Neuronal stem cell (in vitro differentiated cells): ENCODE measurements around the gene BCAS3.

Source experiments
- DNase-seq: peaks from one replicate; pipeline ENCODE4 v3.0.0-alpha.2; 2013; ENCODE audit warnings: low spot score
- H2AFZ ChIP-seq: one replicate; pipeline ENCODE4 v1.6.1; 2013; ENCODE audit warnings: mild to moderate bottlenecking, low read length, inconsistent platforms
- H2AK5ac ChIP-seq: 2 replicates; pipeline ENCODE4 v1.6.1; 2013; ENCODE audit warnings: low read depth, mild to moderate bottlenecking, inconsistent platforms, low read length, moderate library complexity, mixed read lengths
- H2BK120ac ChIP-seq: 2 replicates; pipeline ENCODE4 v1.6.1; 2013; ENCODE audit warnings: low read depth, mild to moderate bottlenecking, inconsistent platforms, low read length, moderate library complexity, mixed read lengths
- H2BK12ac ChIP-seq: one replicate; pipeline ENCODE4 v1.6.1; 2013; ENCODE audit warnings: low read length, inconsistent platforms
- H2BK15ac ChIP-seq: 2 replicates; pipeline ENCODE4 v1.6.1; 2013; ENCODE audit warnings: mild to moderate bottlenecking, low read length, inconsistent platforms, mixed read lengths
- H2BK5ac ChIP-seq: one replicate; pipeline ENCODE4 v1.6.1; 2013; ENCODE audit warnings: inconsistent platforms, mild to moderate bottlenecking, low read length, moderate library complexity
- H3K14ac ChIP-seq: one replicate; pipeline ENCODE4 v1.6.1; 2013; ENCODE audit warnings: low read length, inconsistent platforms
- H3K18ac ChIP-seq: 2 replicates; pipeline ENCODE4 v1.6.1; 2013; ENCODE audit warnings: low read length, inconsistent platforms
- H3K23ac ChIP-seq: 2 replicates; pipeline ENCODE4 v1.6.1; 2013; ENCODE audit warnings: low read depth, mild to moderate bottlenecking, mixed read lengths, low read length, inconsistent platforms; ENCODE audit not compliant: poor library complexity
- H3K27ac ChIP-seq: replicated peaks from 3 replicates; pipeline ENCODE4 v1.5.1; 2013; ENCODE audit warnings: low read length, inconsistent platforms
- H3K27me3 ChIP-seq, 3 experiments: 2 replicates each; pipeline ENCODE4 v1.6.1; 2013; ENCODE audit warnings: low read length in 3 of 3, mild to moderate bottlenecking in 2 of 3, inconsistent platforms in 1 of 3, low read depth in 1 of 3, mixed read lengths in 1 of 3, moderate library complexity in 1 of 3; ENCODE audit not compliant: control insufficient read depth in 3 of 3, insufficient read depth in 3 of 3
- H3K36me3 ChIP-seq, 2 donors: replicated peaks in 1 of 2; 2 replicates each; pipeline ENCODE4 v1.6.1; 2013; ENCODE audit warnings: low read length in 2 of 2; ENCODE audit not compliant: control insufficient read depth in 2 of 2, insufficient read depth in 2 of 2
- H3K4ac ChIP-seq: 2 replicates; pipeline ENCODE4 v1.6.1; 2013; ENCODE audit warnings: inconsistent platforms, mild to moderate bottlenecking, low read length, moderate library complexity
- H3K4me1 ChIP-seq, 2 donors: 1 replicate in 1 of 2; 2 replicates in 1 of 2; pipeline ENCODE4 v1.6.1; 2013; ENCODE audit warnings: low read length in 2 of 2, low read depth in 1 of 2; ENCODE audit not compliant: control insufficient read depth in 2 of 2, insufficient read depth in 1 of 2
- H3K4me2 ChIP-seq: one replicate; pipeline ENCODE4 v1.6.1; 2013; ENCODE audit warnings: mild to moderate bottlenecking, low read length, inconsistent platforms; ENCODE audit not compliant: insufficient read depth, poor library complexity, severe bottlenecking
- H3K4me3 ChIP-seq, 2 donors: 2 replicates each; pipeline ENCODE4 v1.5.1; 2013; ENCODE audit warnings: low read length in 2 of 2, mild to moderate bottlenecking in 2 of 2, inconsistent platforms in 1 of 2, moderate library complexity in 1 of 2
- H3K79me1 ChIP-seq: one replicate; pipeline ENCODE4 v1.6.1; 2013; ENCODE audit warnings: low read depth, mild to moderate bottlenecking, inconsistent platforms, low read length, moderate library complexity
- H3K9ac ChIP-seq: one replicate; pipeline ENCODE4 v1.6.1; 2013; ENCODE audit warnings: mild to moderate bottlenecking, low read depth, low read length, inconsistent platforms; ENCODE audit not compliant: poor library complexity
- H3K9me3 ChIP-seq, 2 donors: replicated peaks in 1 of 2; 2 replicates each; pipeline versions ENCODE3 to v1.6.1; 2013; ENCODE audit warnings: low read length in 2 of 2, mild to moderate bottlenecking in 2 of 2, inconsistent platforms in 1 of 2, low read depth in 1 of 2, mixed read lengths in 1 of 2, moderate library complexity in 1 of 2; ENCODE audit not compliant: control insufficient read depth in 2 of 2, insufficient read depth in 1 of 2
- H4K8ac ChIP-seq: one replicate; pipeline ENCODE4 v1.6.1; 2013; ENCODE audit warnings: low read depth, mild to moderate bottlenecking, inconsistent platforms, low read length, moderate library complexity
- H4K91ac ChIP-seq: one replicate; pipeline ENCODE4 v1.6.1; 2013; ENCODE audit warnings: low read length, low read depth, mild to moderate bottlenecking, inconsistent platforms; ENCODE audit not compliant: poor library complexity
- WGBS, 2 donors: extraction: QIAGEN DNeasy Blood & Tissue Kit; methylation state at CpG; one replicate each; pipeline ENCODE4 v1.1.7; 2013; ENCODE audit warnings: missing lambda C conversion rate in 2 of 2, mixed read lengths in 1 of 2; ENCODE audit not compliant: insufficient read length in 2 of 2, insufficient replicate concordance in 1 of 2; ENCODE audit errors: extremely low coverage in 2 of 2; 5-methylcytosine and 5-hydroxymethylcytosine counted together

The BCAS3 gene

DNA sequence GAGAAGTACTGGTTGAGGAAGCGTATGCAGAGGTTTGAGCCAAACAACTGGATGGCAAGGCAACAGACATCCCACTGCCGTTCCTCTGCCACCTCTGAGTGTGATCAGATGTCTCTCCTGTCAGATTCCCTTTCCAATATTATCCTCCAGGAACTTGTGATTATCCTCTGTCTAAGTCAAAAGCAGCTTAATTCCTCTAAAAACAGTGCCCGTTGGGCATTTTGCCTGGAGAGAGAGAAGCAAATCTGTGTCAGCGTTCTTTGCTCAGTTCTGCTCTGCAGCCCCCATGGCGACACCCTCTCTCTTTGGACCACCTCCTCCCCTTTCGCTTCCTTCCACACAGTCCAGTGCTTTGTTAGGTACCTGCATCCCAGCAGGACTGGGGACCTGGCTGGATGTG lies 665.9 kb downstream of the BCAS3 start:
- H3K18ac ChIP-seq, result no peak overlapping the region
- H2AFZ ChIP-seq, result no peak overlapping the region
- H3K23ac ChIP-seq, result no peak overlapping the region
- WGBS, 2 donors, result no CpG with 5 or more reads among the region's 6 CpGs
- H3K4me1 ChIP-seq, result peaks cover 6 to 16% of the 10 kb centered on the region in 2 donors
- no peak overlapping the region for H2BK5ac ChIP-seq
- H2BK15ac ChIP-seq, result no peak overlapping the region
- no peak overlapping the region for H3K14ac ChIP-seq
- H3K27ac ChIP-seq, result no peak overlapping the region
- H3K27me3 ChIP-seq, result no peaks in the 10 kb centered on the region
- H3K4ac ChIP-seq, result no peak overlapping the region
- no peak overlapping the region for H4K8ac ChIP-seq
- H3K36me3 ChIP-seq, result no peaks in the 10 kb centered on the region
- H3K4me3 ChIP-seq, result no peak overlapping the region
- no peak for DNase-seq
- H2BK120ac ChIP-seq, result no peak overlapping the region
- H4K91ac ChIP-seq, result no peak overlapping the region
- no peaks in the 10 kb centered on the region for H3K79me1 ChIP-seq
- no peak overlapping the region for H2AK5ac ChIP-seq
- H3K9me3 ChIP-seq, result no peaks in the 10 kb centered on the region
- H3K9ac ChIP-seq, result no peak overlapping the region
- H2BK12ac ChIP-seq, result no peak overlapping the region
- H3K4me2 ChIP-seq, result no peak overlapping the region

- H3K27ac ChIP-seq, result no peak overlapping the region
- no peak overlapping the region for H2BK5ac ChIP-seq
- no peak overlapping the region for H2BK15ac ChIP-seq
- WGBS, 2 donors, result no CpG with 5 or more reads among the region's 6 CpGs
- H4K8ac ChIP-seq, result no peak overlapping the region
- H3K4me3 ChIP-seq, result no peak overlapping the region
- no peaks in the 10 kb centered on the region for H3K27me3 ChIP-seq
- H3K36me3 ChIP-seq, result no peaks in the 10 kb centered on the region
- no peak overlapping the region for H3K4ac ChIP-seq
- H2AK5ac ChIP-seq, result no peak overlapping the region
- H2BK120ac ChIP-seq, result no peak overlapping the region
- no peak overlapping the region for H3K18ac ChIP-seq
- no peak overlapping the region for H4K91ac ChIP-seq
- H3K23ac ChIP-seq, result no peak overlapping the region
- H3K79me1 ChIP-seq, result no peaks in the 10 kb centered on the region
- H3K9me3 ChIP-seq, result no peaks in the 10 kb centered on the region
- H2BK12ac ChIP-seq, result no peak overlapping the region
- H3K14ac ChIP-seq, result no peak overlapping the region
- no peak for DNase-seq
- peaks cover 6 to 12% of the 10 kb centered on the region in 2 donors for H3K4me1 ChIP-seq
- no peak overlapping the region for H3K4me2 ChIP-seq
- no peak overlapping the region for H3K9ac ChIP-seq
- H2AFZ ChIP-seq, result peak overlapping the region; percentile 57
Measured at GRCh38 chr17:61345061-61345460, 667.4 kb downstream of the BCAS3 start.

GRCh38 chr17:61345825-61346666 lies 668.4 kb downstream of the BCAS3 start:
- Histone ChIP-seq H3K27me3 (no peaks in the 10 kb centered on the region), H3K9ac (no peak overlapping the region), H2BK12ac (no peak overlapping the region), H4K8ac (no peak overlapping the region), H3K4me2 (no peak overlapping the region), H3K4me1 (peaks cover 0 to 5% of the 10 kb centered on the region in 2 donors), H3K9me3 (no peaks in the 10 kb centered on the region), H3K4me3 (no peak overlapping the region), H3K79me1 (no peaks in the 10 kb centered on the region), H4K91ac (no peak overlapping the region), H3K18ac (peak overlapping the region; percentile 22), H3K36me3 (no peaks in the 10 kb centered on the region), H2BK15ac (no peak overlapping the region), H2AK5ac (no peak overlapping the region), H3K14ac (no peak overlapping the region), H2BK5ac (no peak overlapping the region), H2BK120ac (no peak overlapping the region), H3K4ac (no peak overlapping the region), H3K27ac (no peak overlapping the region), H2AFZ (no peak overlapping the region), H3K23ac (no peak overlapping the region)
- no peak for DNase-seq
- no CpG with 5 or more reads among the region's 7 CpGs for whole genome bisulfite sequencing, 2 donors

GRCh38 chr17:61349350-61349749 lies 671.7 kb downstream of the BCAS3 start:
- no peak overlapping the region for H3K14ac ChIP-seq
- WGBS, 2 donors, result no CpG with 5 or more reads among the region's 3 CpGs
- H3K9me3 ChIP-seq, result peaks cover 0 to 3% of the 10 kb centered on the region in 2 donors
- no peak overlapping the region for H2BK5ac ChIP-seq
- H3K27ac ChIP-seq, result no peak overlapping the region
- no peak overlapping the region for H3K18ac ChIP-seq
- H2AK5ac ChIP-seq, result no peak overlapping the region
- no peak for DNase-seq
- no peaks in the 10 kb centered on the region for H3K27me3 ChIP-seq
- no peak overlapping the region for H3K4ac ChIP-seq
- H2BK15ac ChIP-seq, result no peak overlapping the region
- no peak overlapping the region for H2BK120ac ChIP-seq
- peaks cover 12 to 14% of the 10 kb centered on the region in 2 donors for H3K4me1 ChIP-seq
- H3K36me3 ChIP-seq, result no peaks in the 10 kb centered on the region
- no peak overlapping the region for H3K9ac ChIP-seq
- H2BK12ac ChIP-seq, result no peak overlapping the region
- H2AFZ ChIP-seq, result no peak overlapping the region
- no peak overlapping the region for H3K23ac ChIP-seq
- H4K8ac ChIP-seq, result no peak overlapping the region
- no peak overlapping the region for H3K4me2 ChIP-seq
- no peak overlapping the region for H4K91ac ChIP-seq
- H3K79me1 ChIP-seq, result no peaks in the 10 kb centered on the region
- H3K4me3 ChIP-seq, result no peak overlapping the region
